ACC112 (cell line): Measurements from ENCODE around the gene TWNK.
"Not testable (repeated sequence)": the region's sequence is repeated elsewhere in the genome, so short reads cannot be mapped to it uniquely, and the experiment has no call there.

ENCODE experiments used
- H2AFZ ChIP-seq: fragments of 200-600 bp; sonication (generic); one replicate; pipeline ENCODE4 v1.6.0; 2017; ENCODE audit warnings: antibody characterized with exemption, low read length; ENCODE audit not compliant: unreplicated experiment
- H3K27ac ChIP-seq: fragments of 200-600 bp; sonication (generic); 2 replicates; pipeline ENCODE4 v1.5.1; 2014; ENCODE audit warnings: low read depth, mild to moderate bottlenecking, antibody characterized with exemption, low read length, moderate library complexity
- H3K27me3 ChIP-seq: fragments of 200-600 bp; sonication (generic); 2 replicates; pipeline ENCODE4 v1.6.1; 2014; ENCODE audit warnings: mild to moderate bottlenecking, antibody characterized with exemption, low read length, moderate library complexity, mixed read lengths; ENCODE audit not compliant: insufficient read depth
- H3K36me3 ChIP-seq: fragments of 200-600 bp; sonication (generic); 2 replicates; pipeline ENCODE4 v1.6.1; 2016; ENCODE audit warnings: mild to moderate bottlenecking, antibody characterized with exemption, low read length, moderate library complexity, mixed read lengths; ENCODE audit not compliant: insufficient read depth
- H3K4me1 ChIP-seq: fragments of 200-600 bp; sonication (generic); one replicate; pipeline ENCODE4 v1.6.1; 2016; ENCODE audit warnings: low read length, mixed read lengths; ENCODE audit not compliant: insufficient read depth, unreplicated experiment, control insufficient read depth
- H3K4me3 ChIP-seq: fragments of 200-600 bp; sonication (generic); 2 replicates; pipeline ENCODE4 v1.5.1; 2014; ENCODE audit warnings: mild to moderate bottlenecking, low read depth, low read length
- H3K79me2 ChIP-seq: fragments of 200-600 bp; sonication (generic); one replicate; pipeline ENCODE4 v1.6.0; 2016; ENCODE audit warnings: low read length; ENCODE audit not compliant: control insufficient read depth, unreplicated experiment, insufficient read depth

TWNK gene

DNA sequence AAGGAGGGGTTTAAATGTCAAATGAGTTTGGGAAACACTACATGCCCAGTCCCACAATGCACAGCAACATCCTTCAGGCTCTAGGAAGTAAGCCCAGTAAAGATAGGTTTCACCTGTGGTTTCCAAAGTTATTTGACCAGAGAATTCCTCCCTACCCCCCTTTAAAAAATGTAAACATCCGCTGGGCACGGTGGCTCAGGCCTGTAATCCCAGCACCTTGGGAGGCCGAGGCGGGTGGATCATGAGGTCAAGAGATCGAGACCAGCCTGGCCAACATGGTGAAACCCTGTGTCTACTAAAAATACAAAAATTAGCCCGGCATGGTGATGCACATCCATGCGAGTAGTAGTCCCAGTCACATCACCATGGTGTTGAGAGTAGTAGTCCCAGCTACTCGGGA, 11.9 kb upstream of the TWNK start:
- not testable (repeated sequence) for H2AFZ ChIP-seq, H3K4me3 ChIP-seq, H3K36me3 ChIP-seq, H3K27me3 ChIP-seq, H3K27ac ChIP-seq, H3K79me2 ChIP-seq, H3K4me1 ChIP-seq

- Histone ChIP-seq H3K79me2 (no peaks in the 10 kb centered on the region), H2AFZ (no peak overlapping the region), H3K27ac (no peak overlapping the region), H3K4me1 (no peaks in the 10 kb centered on the region), H3K27me3 (no peaks in the 10 kb centered on the region), H3K4me3 (no peak overlapping the region), H3K36me3 (no peaks in the 10 kb centered on the region)
Observed at GRCh38 chr10:100976906-100977305, 10.4 kb upstream of the TWNK start.

GRCh38 chr10:100977436-100977835, 9.9 kb upstream of the TWNK start:
- Histone ChIP-seq H3K4me1 (no peaks in the 10 kb centered on the region), H3K79me2 (no peaks in the 10 kb centered on the region), H2AFZ (no peak overlapping the region), H3K4me3 (no peak overlapping the region), H3K27me3 (no peaks in the 10 kb centered on the region), H3K36me3 (no peaks in the 10 kb centered on the region), H3K27ac (no peak overlapping the region)

- no peaks in the 10 kb centered on the region for H3K36me3 ChIP-seq
- H3K27me3 ChIP-seq = no peaks in the 10 kb centered on the region
- H3K79me2 ChIP-seq = no peaks in the 10 kb centered on the region
- H3K4me1 ChIP-seq = no peaks in the 10 kb centered on the region
- no peak overlapping the region for H3K4me3 ChIP-seq
- H3K27ac ChIP-seq = no peak overlapping the region
- H2AFZ ChIP-seq = no peak overlapping the region
Observed at GRCh38 chr10:100978121-100978900, 9.0 kb upstream of the TWNK start.

DNA sequence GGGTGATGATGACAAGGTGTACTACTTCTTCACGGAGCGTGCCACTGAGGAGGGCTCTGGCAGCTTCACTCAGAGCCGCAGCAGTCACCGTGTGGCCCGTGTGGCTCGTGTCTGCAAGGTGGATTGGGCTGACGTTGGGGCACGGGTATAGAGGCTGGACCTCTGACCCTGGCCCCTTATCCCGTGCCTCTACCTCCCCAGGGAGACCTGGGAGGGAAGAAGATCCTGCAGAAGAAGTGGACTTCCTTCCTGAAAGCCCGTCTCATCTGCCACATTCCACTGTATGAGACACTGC, 8.5 kb upstream of the TWNK start:
- H3K27ac ChIP-seq = no peak overlapping the region
- no peaks in the 10 kb centered on the region for H3K36me3 ChIP-seq

DNA sequence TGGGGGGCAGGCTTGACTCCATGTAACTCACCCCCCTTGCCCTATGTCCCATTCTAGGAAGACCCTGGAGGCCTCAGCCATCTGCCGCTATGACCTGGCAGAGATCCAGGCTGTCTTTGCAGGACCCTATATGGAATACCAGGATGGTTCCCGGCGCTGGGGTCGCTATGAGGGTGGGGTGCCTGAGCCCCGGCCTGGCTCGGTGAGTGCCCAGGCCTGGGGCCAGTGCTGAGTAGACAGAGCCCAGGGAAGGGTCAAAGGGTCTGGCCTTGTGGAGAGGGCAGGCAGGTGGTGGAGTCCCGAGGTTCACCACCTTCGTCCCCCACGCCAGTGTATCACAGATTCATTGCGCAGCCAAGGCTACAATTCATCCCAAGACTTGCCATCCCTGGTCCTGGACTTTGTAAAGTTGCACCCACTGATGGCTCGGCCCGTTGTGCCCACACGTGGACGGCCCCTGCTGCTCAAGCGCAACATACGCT, 7.5 kb upstream of the TWNK start:
- Histone ChIP-seq H3K27ac (no peak overlapping the region), H3K27me3 (no peaks in the 10 kb centered on the region), H3K36me3 (no peaks in the 10 kb centered on the region), H3K4me1 (no peaks in the 10 kb centered on the region), H3K79me2 (no peaks in the 10 kb centered on the region), H2AFZ (no peak overlapping the region), H3K4me3 (no peak overlapping the region)

More for the DNA sequence above, 8.5 kb upstream of the TWNK start:
- Histone ChIP-seq H3K4me1 (no peaks in the 10 kb centered on the region), H3K27me3 (no peaks in the 10 kb centered on the region), H3K4me3 (no peak overlapping the region), H3K79me2 (no peaks in the 10 kb centered on the region), H2AFZ (no peak overlapping the region)

DNA sequence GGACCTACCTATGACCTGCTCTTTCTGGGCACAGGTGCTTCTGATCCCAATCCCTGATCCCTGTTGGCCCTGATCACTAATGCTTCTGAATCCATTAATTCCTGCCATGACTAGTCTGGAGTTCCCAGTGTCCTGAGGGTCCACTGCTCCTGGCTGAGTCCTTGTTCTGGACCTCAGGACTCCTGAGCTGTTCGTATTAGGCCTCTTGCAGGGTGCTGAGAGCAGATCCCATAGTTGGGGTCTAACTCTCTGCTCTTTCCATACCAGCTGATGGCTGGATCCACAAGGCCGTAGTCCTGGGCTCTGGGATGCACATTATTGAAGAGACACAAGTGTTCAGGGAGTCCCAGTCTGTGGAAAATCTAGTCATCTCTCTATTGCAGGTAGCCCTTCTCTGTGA, 7.0 kb upstream of the TWNK start:
- Histone ChIP-seq H3K36me3 (no peaks in the 10 kb centered on the region), H3K27ac (no peak overlapping the region), H3K79me2 (no peaks in the 10 kb centered on the region), H3K27me3 (no peaks in the 10 kb centered on the region), H2AFZ (no peak overlapping the region), H3K4me3 (no peak overlapping the region), H3K4me1 (no peaks in the 10 kb centered on the region)

GRCh38 chr10:100980711-100981110, 6.6 kb upstream of the TWNK start:
- H3K79me2 ChIP-seq = no peaks in the 10 kb centered on the region
- H3K27me3 ChIP-seq = no peaks in the 10 kb centered on the region
- no peaks in the 10 kb centered on the region for H3K36me3 ChIP-seq
- H2AFZ ChIP-seq = no peak overlapping the region
- H3K27ac ChIP-seq = no peak overlapping the region
- no peaks in the 10 kb centered on the region for H3K4me1 ChIP-seq
- no peak overlapping the region for H3K4me3 ChIP-seq

- H3K27me3 ChIP-seq = no peaks in the 10 kb centered on the region
- H3K36me3 ChIP-seq = no peaks in the 10 kb centered on the region
- no peak overlapping the region for H2AFZ ChIP-seq
- H3K4me3 ChIP-seq = no peak overlapping the region
- H3K79me2 ChIP-seq = peaks cover 6% of the 10 kb centered on the region
- H3K4me1 ChIP-seq = peaks cover 4% of the 10 kb centered on the region
- H3K27ac ChIP-seq = no peak overlapping the region
Observed at GRCh38 chr10:100981178-100981772, 6.1 kb upstream of the TWNK start.

DNA sequence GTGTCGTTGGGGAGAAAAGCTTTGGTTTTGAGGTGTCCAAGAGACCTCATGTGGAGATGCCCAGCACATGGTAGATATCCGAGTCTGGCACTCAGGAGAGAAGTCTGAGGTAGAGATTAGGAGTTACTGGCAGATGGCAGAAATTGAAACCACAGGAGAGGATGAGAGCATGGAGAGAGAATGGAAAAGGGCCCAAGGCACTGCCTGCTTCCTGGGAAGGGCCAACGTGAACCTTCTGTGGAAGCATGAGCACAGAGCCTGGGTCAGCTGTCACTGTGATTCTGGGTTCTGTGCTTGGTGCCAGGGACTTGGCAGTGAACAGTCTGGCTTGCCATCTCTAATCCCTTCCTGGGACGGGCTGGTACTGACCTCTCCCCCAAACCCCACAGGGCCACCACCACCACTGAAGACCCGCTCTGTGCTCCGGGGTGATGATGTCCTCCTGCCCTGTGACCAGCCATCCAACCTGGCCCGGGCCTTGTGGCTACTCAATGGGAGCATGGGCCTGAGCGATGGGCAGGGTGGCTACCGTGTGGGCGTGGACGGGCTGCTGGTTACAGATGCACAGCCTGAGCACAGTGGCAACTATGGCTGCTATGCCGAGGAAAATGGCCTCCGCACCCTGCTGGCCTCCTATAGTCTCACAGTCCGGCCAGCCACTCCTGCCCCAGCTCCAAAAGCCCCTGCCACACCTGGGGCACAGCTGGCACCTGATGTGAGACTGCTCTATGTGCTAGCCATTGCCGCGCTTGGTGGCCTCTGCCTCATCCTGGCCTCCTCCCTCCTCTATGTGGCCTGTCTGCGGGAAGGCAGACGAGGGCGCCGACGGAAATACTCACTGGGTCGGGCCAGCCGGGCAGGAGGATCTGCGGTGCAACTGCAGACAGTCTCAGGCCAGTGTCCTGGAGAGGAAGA, 4.2 kb upstream of the TWNK start:
- no peak overlapping the region for H3K27ac ChIP-seq
- no peaks in the 10 kb centered on the region for H3K36me3 ChIP-seq

More for the DNA sequence above, 4.2 kb upstream of the TWNK start:
- Histone ChIP-seq H3K4me1 (peaks cover 11% of the 10 kb centered on the region), H3K27me3 (no peaks in the 10 kb centered on the region), H3K79me2 (peaks cover 20% of the 10 kb centered on the region), H2AFZ (no peak overlapping the region), H3K4me3 (no peak overlapping the region)
